SU-DHL-6 (cell line): ENCODE measurements around the gene JAK3.

ENCODE experiments used
- H2AFZ ChIP-seq: fragments of 200-600 bp; sonication (generic); 2 replicates; pipeline ENCODE4 v1.6.1; 2014; ENCODE audit warnings: low read depth, mild to moderate bottlenecking, moderate library complexity, mixed read lengths, antibody characterized with exemption, low read length; ENCODE audit not compliant: severe bottlenecking
- H3F3A ChIP-seq: fragments of 200-600 bp; shearing (Covaris generic); 2 replicates; pipeline ENCODE4 v1.6.0; 2016; ENCODE audit warnings: antibody characterized with exemption, mild to moderate bottlenecking; ENCODE audit not compliant: insufficient read depth
- H3K27ac ChIP-seq: fragments of 200-600 bp; sonication (generic); 2 replicates; pipeline ENCODE4 v1.5.1; 2016; ENCODE audit warnings: low read depth, mild to moderate bottlenecking, low read length, moderate library complexity, mixed read lengths
- H3K27me3 ChIP-seq: fragments of 200-600 bp; sonication (generic), shearing (Covaris generic); 2 replicates; pipeline ENCODE4 v1.6.0; 2014; ENCODE audit warnings: mild to moderate bottlenecking, low read length
- H3K36me3 ChIP-seq: fragments of 200-600 bp; sonication (generic); 2 replicates; pipeline ENCODE4 v1.6.1; 2014; ENCODE audit warnings: mild to moderate bottlenecking, low read length, mixed read lengths
- H3K4me2 ChIP-seq: fragments of 300-600, 200-600 bp; shearing (Covaris generic), sonication (generic); 2 replicates; pipeline ENCODE4 v1.6.0; 2014; ENCODE audit warnings: low read length, low read depth, mild to moderate bottlenecking; ENCODE audit not compliant: poor library complexity, severe bottlenecking
- H3K4me3 ChIP-seq: fragments of 200-600 bp; sonication (generic); 2 replicates; pipeline ENCODE4 v1.5.1; 2014; ENCODE audit warnings: antibody characterized with exemption, low read length, mild to moderate bottlenecking, mixed read lengths; ENCODE audit not compliant: insufficient read depth, poor library complexity, severe bottlenecking
- H3K79me2 ChIP-seq: fragments of 200-600 bp; sonication (generic); 2 replicates; pipeline ENCODE4 v1.6.1; 2014; ENCODE audit warnings: mild to moderate bottlenecking, low read length, moderate library complexity; ENCODE audit not compliant: insufficient read depth
- H3K9ac ChIP-seq: fragments of 200-600 bp; sonication (generic); 2 replicates; pipeline ENCODE4 v1.7.0; 2014; ENCODE audit warnings: mild to moderate bottlenecking, low read length
- H3K9me2 ChIP-seq: fragments of 200-600 bp; sonication (generic); replicated peaks from 2 replicates; pipeline ENCODE4 v1.6.1; 2014; ENCODE audit warnings: low read length; ENCODE audit not compliant: insufficient read depth
- H3K9me3 ChIP-seq: fragments of 200-600 bp; sonication (generic); 2 replicates; pipeline ENCODE4 v1.6.1; 2014; ENCODE audit warnings: low read length, mixed read lengths; ENCODE audit not compliant: insufficient read depth
- H4K20me1 ChIP-seq: fragments of 200-600 bp; sonication (generic); 2 replicates; pipeline ENCODE4 v1.6.1; 2014; ENCODE audit warnings: low read depth, mild to moderate bottlenecking, antibody characterized with exemption, low read length, moderate library complexity, mixed read lengths
- CTCF ChIP-seq: fragments of 200-600 bp; sonication (generic); IDR thresholded peaks from one replicate; pipeline ENCODE4 v1.5.1; 2017; ENCODE audit warnings: antibody characterized with exemption, mild to moderate bottlenecking, low read length, moderate library complexity; ENCODE audit not compliant: insufficient read depth, poor library complexity, severe bottlenecking
- EZH2phosphoT487 ChIP-seq: fragments of 200-600 bp; sonication (generic), shearing (Covaris generic); conservative IDR thresholded peaks from 2 replicates; pipeline ENCODE4 v1.6.1; 2018; ENCODE audit warnings: mild to moderate bottlenecking, antibody characterized with exemption, low read length, moderate library complexity, mixed read lengths

JAK3 gene

DNA sequence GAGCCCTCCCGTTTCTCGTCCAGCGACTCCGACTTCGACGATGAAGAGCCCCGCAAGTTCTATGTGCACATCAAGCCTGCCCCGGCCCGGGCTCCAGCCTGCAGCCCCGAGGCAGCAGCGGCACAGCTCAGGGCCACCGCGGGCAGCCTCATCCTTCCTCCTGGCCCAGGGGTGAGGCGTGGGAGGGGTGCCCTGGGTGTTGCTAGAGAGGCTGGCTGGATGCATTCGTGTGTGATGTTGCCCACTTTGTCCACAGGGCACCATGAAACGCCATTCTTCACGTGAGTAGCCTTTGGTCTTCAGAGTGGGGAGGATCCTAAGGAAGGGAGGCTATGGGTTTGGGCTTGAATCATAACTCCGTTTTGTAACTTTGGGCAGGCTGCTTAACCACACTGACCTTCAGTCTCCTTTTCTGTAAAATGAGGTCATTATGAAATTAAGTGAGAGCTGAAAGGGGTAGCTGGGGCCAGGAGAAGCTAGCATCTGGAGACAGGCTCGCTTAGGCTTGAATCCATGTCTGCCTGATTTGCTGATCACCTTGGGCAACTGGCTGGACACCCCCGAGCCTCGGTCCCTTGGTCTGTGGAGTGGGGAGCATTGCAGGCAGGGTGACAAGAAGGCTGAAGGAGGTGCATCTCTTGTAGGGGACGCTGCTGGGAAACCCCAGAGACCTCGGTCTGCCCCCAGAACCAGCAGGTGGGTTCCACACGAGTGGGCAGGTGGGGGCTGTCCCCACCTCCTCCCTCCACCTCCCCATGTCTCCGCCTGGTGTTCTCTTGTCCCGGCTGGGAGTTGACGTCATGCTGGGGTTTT is 71.6 kb downstream of the JAK3 start:
- no peak overlapping the region for H2AFZ ChIP-seq
- H3K4me3 ChIP-seq: no peak overlapping the region
- no peaks in the 10 kb centered on the region for H3K27me3 ChIP-seq
- H3K27ac ChIP-seq: peak overlapping the region; percentile 86
- peak overlapping the region; percentile 17 for H3K9ac ChIP-seq
- no peaks in the 10 kb centered on the region for H3K79me2 ChIP-seq
- H4K20me1 ChIP-seq: no peaks in the 10 kb centered on the region
- no peaks in the 10 kb centered on the region for H3K36me3 ChIP-seq
- H3K4me2 ChIP-seq: peak overlapping the region; percentile 36
- no peaks in the 10 kb centered on the region for H3K9me3 ChIP-seq
- no peaks in the 10 kb centered on the region for H3K9me2 ChIP-seq
- H3F3A ChIP-seq: peaks cover 4% of the 10 kb centered on the region; the same call in 1 of the 2 replicates
- TF ChIP-seq EZH2phosphoT487: no peak
- TF ChIP-seq CTCF: no peak

GRCh38 chr19:17775245-17775927 is 72.4 kb downstream of the JAK3 start:
- H3K4me3 ChIP-seq: no peak overlapping the region
- H3K27ac ChIP-seq: peak overlapping the region; percentile 86
- H3K79me2 ChIP-seq: no peaks in the 10 kb centered on the region
- H3F3A ChIP-seq: peaks cover 4% of the 10 kb centered on the region; the same call in 1 of the 2 replicates
- H3K27me3 ChIP-seq: no peaks in the 10 kb centered on the region
- peak overlapping the region; percentile 36 for H3K4me2 ChIP-seq
- H3K9me3 ChIP-seq: no peaks in the 10 kb centered on the region
- H4K20me1 ChIP-seq: no peaks in the 10 kb centered on the region
- no peak overlapping the region for H2AFZ ChIP-seq
- TF ChIP-seq CTCF: peak; percentile 83
- TF ChIP-seq EZH2phosphoT487: no peak
- H3K9ac ChIP-seq: peak overlapping the region; percentile 17; the same call in 1 of the 2 replicates
- H3K36me3 ChIP-seq: no peaks in the 10 kb centered on the region
- no peaks in the 10 kb centered on the region for H3K9me2 ChIP-seq
